Panc1 (cell line): Measurements from ENCODE around the gene EEF1AKMT3. TPM values are rescaled to one million over a fixed set of nuclear protein-coding genes. Genes with fewer than 3 reads are reported as not detected.

Source experiments
- ATAC-seq: fragments of 200-7000 bp; cut with Tn5 transposase; 2 replicates; pipeline ENCODE4 v1.9.1; 2020; ENCODE audit warnings: mild to moderate bottlenecking, moderate library complexity
- BruUV-seq: library from RNA; stranded (reverse); fragments of 400-500 nt; replicated peaks from 2 replicates; lab custom pipeline; 2021; lab: Mats Ljungman, UMichigan
- CTCF ChIA-PET: fragments of 300-600 bp; sonication (Branson Sonifier 250); formaldehyde crosslinking; loops from one replicate; lab custom pipeline; 2022; ENCODE audit warnings: antibody characterized with exemption; lab: Charles Lee
- POLR2A ChIA-PET: fragments of 300-600 bp; sonication (Branson Sonifier 250); formaldehyde crosslinking; loops from one replicate; lab custom pipeline; 2022; ENCODE audit warnings: antibody characterized with exemption; lab: Charles Lee
- DNase-seq: peaks from one replicate; pipeline ENCODE4 v3.0.0-alpha.2; 2010; ENCODE audit warnings: low read depth, low spot score
- H3K27ac ChIP-seq: 2 replicates; pipeline ENCODE4 v1.5.1; 2011; ENCODE audit warnings: mild to moderate bottlenecking, low read length, inconsistent platforms
- H3K27me3 ChIP-seq: fragments of 200-500 bp; sonication (Bioruptor generic); 2 replicates; pipeline ENCODE4 v1.6.0; 2014; ENCODE audit warnings: low read length, inconsistent platforms; ENCODE audit not compliant: control insufficient read depth, insufficient read depth
- H3K36me3 ChIP-seq: fragments of 200-500 bp; sonication (Bioruptor generic); 2 replicates; pipeline ENCODE4 v1.5.1; 2014; ENCODE audit warnings: inconsistent platforms, mild to moderate bottlenecking, low read length, moderate library complexity; ENCODE audit not compliant: control insufficient read depth, insufficient read depth
- H3K4me1 ChIP-seq: 2 replicates; pipeline ENCODE4 v1.5.1; 2011; ENCODE audit warnings: inconsistent platforms, mild to moderate bottlenecking, low read length, moderate library complexity; ENCODE audit not compliant: control insufficient read depth, insufficient read depth
- H3K4me3 ChIP-seq, 2 experiments: 2 replicates each; pipeline ENCODE4 v1.5.1; 2011 to 2012; ENCODE audit warnings: low read depth in 2 of 2, low read length in 2 of 2, mild to moderate bottlenecking in 2 of 2, inconsistent platforms in 1 of 2, moderate library complexity in 1 of 2
- H3K9me3 ChIP-seq: fragments of 200-500 bp; sonication (Bioruptor generic); 2 replicates; pipeline ENCODE4 v1.5.1; 2014; ENCODE audit warnings: low read depth, mild to moderate bottlenecking, inconsistent platforms, low read length, moderate library complexity; ENCODE audit not compliant: control insufficient read depth, insufficient read depth
- CTCF ChIP-seq: fragments of 450-650 bp; IDR thresholded peaks from 2 replicates; pipeline ENCODE4 v1.5.1; 2017; ENCODE audit warnings: mild to moderate bottlenecking
- POLR2AphosphoS5 ChIP-seq: IDR thresholded peaks from 2 replicates; pipeline ENCODE4 v1.6.1; 2012; ENCODE audit warnings: mild to moderate bottlenecking, low read depth, low read length, moderate library complexity
- SIN3A ChIP-seq: IDR thresholded peaks from 2 replicates; pipeline ENCODE4 v1.6.1; 2012; ENCODE audit warnings: low read depth, mild to moderate bottlenecking, low read length, moderate library complexity, borderline replicate concordance; ENCODE audit not compliant: insufficient read depth
- TCF7L2 ChIP-seq: IDR thresholded peaks from 2 replicates; pipeline ENCODE4 v1.6.1; 2011; ENCODE audit warnings: mild to moderate bottlenecking, low read depth, low read length, inconsistent platforms
- in situ Hi-C: cut with HindIII; loops from 2 replicates; pipeline ENCODE4 v1.10.0; 2016; ENCODE audit warnings: low sequenced_read_pairs, low pct_unique_long_range_greater_than_20kb
- intact Hi-C: fragments of 100-400 bp; cut with micrococcal nuclease; formaldehyde crosslinking; loops from one replicate; pipeline ENCODE4 v1.10.0; 2022; ENCODE audit not compliant: unreplicated experiment
- total RNA-seq: library from RNA; stranded (reverse); gene quantifications from one replicate; pipeline ENCODE4 v1.2.1, GENCODE V29; 2021; ENCODE audit not compliant: unreplicated experiment
- TF ChIP-seq, protein P1 (sequence below), 2 experiments: IDR thresholded peaks; 2 replicates each; pipeline ENCODE4 v1.6.1; 2011 to 2012; ENCODE audit warnings: low read depth in 2 of 2, control low read depth in 1 of 2, low read length in 1 of 2, mild to moderate bottlenecking in 1 of 2, moderate library complexity in 1 of 2; ENCODE audit not compliant: insufficient read depth in 1 of 2

The EEF1AKMT3 gene
- total RNA-seq, 1 experiment from 2014 or later, result 7.4 TPM

DNA sequence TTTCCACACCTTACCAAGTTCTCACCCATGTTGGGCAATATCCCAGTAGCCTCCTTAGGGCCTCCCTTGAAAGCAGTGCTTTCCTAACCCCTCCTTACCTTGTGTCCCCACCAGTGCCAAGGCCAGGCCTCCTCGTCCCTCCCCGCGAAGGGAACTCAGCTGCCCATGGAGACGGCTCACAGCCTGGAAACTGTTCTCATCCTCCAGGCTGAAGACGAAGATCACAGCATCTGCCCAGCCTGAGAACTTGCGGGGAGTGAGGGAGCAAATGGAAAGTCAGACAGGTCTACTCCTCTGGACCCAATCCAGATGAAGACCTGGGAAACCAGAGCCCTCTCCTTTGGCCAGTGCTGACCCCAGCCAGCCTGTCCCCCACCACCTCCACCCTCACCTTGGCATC, 38.5 kb upstream of the EEF1AKMT3 start:
- DNase-seq, result no peak
- Histone ChIP-seq H3K27me3 (no peaks in the 10 kb centered on the region; the same call in 1 of the 2 replicates), H3K36me3 (no peaks in the 10 kb centered on the region), H3K4me3 (no peak overlapping the region), H3K9me3 (no peaks in the 10 kb centered on the region), H3K4me1 (peaks cover 7% of the 10 kb centered on the region; the same call in 1 of the 2 replicates), H3K27ac (no peak overlapping the region)
- ChIA-PET POLR2A (no interaction called here), CTCF (no interaction called here)
- in situ Hi-C loops, result no loop called here
- no peak for TF ChIP-seq SIN3A
- no peak for TF ChIP-seq POLR2AphosphoS5
- no peak for TF ChIP-seq CTCF
- TF ChIP-seq, protein P1, sequence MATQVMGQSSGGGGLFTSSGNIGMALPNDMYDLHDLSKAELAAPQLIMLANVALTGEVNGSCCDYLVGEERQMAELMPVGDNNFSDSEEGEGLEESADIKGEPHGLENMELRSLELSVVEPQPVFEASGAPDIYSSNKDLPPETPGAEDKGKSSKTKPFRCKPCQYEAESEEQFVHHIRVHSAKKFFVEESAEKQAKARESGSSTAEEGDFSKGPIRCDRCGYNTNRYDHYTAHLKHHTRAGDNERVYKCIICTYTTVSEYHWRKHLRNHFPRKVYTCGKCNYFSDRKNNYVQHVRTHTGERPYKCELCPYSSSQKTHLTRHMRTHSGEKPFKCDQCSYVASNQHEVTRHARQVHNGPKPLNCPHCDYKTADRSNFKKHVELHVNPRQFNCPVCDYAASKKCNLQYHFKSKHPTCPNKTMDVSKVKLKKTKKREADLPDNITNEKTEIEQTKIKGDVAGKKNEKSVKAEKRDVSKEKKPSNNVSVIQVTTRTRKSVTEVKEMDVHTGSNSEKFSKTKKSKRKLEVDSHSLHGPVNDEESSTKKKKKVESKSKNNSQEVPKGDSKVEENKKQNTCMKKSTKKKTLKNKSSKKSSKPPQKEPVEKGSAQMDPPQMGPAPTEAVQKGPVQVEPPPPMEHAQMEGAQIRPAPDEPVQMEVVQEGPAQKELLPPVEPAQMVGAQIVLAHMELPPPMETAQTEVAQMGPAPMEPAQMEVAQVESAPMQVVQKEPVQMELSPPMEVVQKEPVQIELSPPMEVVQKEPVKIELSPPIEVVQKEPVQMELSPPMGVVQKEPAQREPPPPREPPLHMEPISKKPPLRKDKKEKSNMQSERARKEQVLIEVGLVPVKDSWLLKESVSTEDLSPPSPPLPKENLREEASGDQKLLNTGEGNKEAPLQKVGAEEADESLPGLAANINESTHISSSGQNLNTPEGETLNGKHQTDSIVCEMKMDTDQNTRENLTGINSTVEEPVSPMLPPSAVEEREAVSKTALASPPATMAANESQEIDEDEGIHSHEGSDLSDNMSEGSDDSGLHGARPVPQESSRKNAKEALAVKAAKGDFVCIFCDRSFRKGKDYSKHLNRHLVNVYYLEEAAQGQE (IDR thresholded peaks at IDR 0.05; ENCODE audit: insufficient read depth in 1 of 2, low read depth in 2 of 2, low read length in 1 of 2), result no peak
- TF ChIP-seq TCF7L2, result no peak
- no TSS peak for BruUV-seq
- intact Hi-C loops, result no loop called here
- no peak for ATAC-seq

DNA sequence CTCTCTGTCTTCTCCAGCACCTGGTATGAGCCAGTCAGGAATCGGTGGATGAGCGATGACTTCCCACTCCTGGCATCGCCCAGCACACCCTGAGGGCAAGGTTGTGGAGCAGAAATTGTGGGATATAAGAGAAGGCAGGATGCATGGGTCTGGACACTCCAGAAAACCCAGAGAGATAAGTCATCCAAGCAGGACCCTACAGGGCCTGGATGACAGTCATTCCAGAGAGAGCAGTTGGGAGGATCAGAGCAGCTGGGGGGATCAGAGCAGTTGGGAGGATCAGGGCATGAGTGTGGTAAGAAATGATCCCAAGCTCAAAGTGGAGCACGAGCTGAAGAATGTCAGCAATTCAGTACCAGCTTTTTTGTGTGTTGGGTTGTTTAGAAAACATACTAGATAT, 37.8 kb upstream of the EEF1AKMT3 start:
- no peaks in the 10 kb centered on the region for H3K9me3 ChIP-seq
- TF ChIP-seq SIN3A (no peak), TCF7L2 (no peak)
- intact Hi-C loops, result no loop called here
- no peaks in the 10 kb centered on the region; the same call in 1 of the 2 replicates for H3K27me3 ChIP-seq
- in situ Hi-C loops, result no loop called here
- no peak overlapping the region for H3K27ac ChIP-seq
- H3K4me1 ChIP-seq, result peaks cover 7% of the 10 kb centered on the region; the same call in 1 of the 2 replicates
- ATAC-seq (no peak), DNase-seq (no peak)
- BruUV-seq, result no TSS peak
- CTCF ChIA-PET, result interaction anchor here (1.5 to 1.6 kb wide), 3 partner anchors 8 to 151 kb away, joined by 4 to 9 read pairs (median 5); no protein-coding TSS in a partner anchor
- POLR2A ChIA-PET, result interaction anchor here (0.7 kb wide), 1 partner anchor 1379 kb away, joined by 3 read pairs; no protein-coding TSS in a partner anchor
- H3K36me3 ChIP-seq, result no peaks in the 10 kb centered on the region
- H3K4me3 ChIP-seq, result no peak overlapping the region
